ENCODE results near the gene SF3B4. TPM values are rescaled to one million over a fixed set of nuclear protein-coding genes. Genes with fewer than 3 reads are reported as not detected.
A peak's percentile ranks its signal among the peaks of the same experiment; 100 is the strongest.

SF3B4 gene
- total and polyA plus RNA-seq, 7 donors, result 7.8 to 51.1 (median 17.7) TPM

GRCh38 chr1:149936170-149936991 lies 8.8 kb upstream of the SF3B4 start, which contains the start of gene MTMR11:
Gene MTMR11, minus strand, starts transcription at chr1:149936879. Its CDS starts 232 bp downstream, at chr1:149936647.
- peak; percentile 80 for DNase-seq
- peaks cover 0 to 43% (median 37%) of the 10 kb centered on the region in 4 donors for H3K4me1 ChIP-seq
- H3K9me3 ChIP-seq, result no peaks in the 10 kb centered on the region

GRCh38 chr1:149934356-149934755 lies 6.8 kb upstream of the SF3B4 start:
- H3K9me3 ChIP-seq, result no peaks in the 10 kb centered on the region
- DNase-seq, result no peak
- intact Hi-C loops (cut with DNase I), result no loop called here

More at GRCh38 chr1:149936170-149936991, 8.8 kb upstream of the SF3B4 start, which contains the start of gene MTMR11:
- TF ChIP-seq CTCF (IDR thresholded peaks at IDR 0.05) (no peak), EP300 (IDR thresholded peaks at IDR 0.05) (no peak), POLR2A (IDR thresholded peaks at IDR 0.05) (peak in 1 of 2 donors; percentile 30), POLR2AphosphoS5 (IDR thresholded peaks at IDR 0.05) (peak; percentile 19 to 54 (median 45))
- Histone ChIP-seq H3K27ac (peak within 1 kb of the TSS; percentile 78 to 91 (median 82)), H3K27me3 (no peaks in the 10 kb centered on the region), H3K4me3 (peak within 1 kb of the TSS; percentile 56 to 69 (median 61)), H3K36me3 (peaks cover 0 to 24% (median 0%) of the 10 kb centered on the region in 4 donors)
- intact Hi-C loops (cut with DNase I), result no loop called here
- 7 to 46% methylated on average over 18 of the region's 18 CpGs for WGBS, 2 donors

GRCh38 chr1:149933208-149933607 lies 5.6 kb upstream of the SF3B4 start:
- TF ChIP-seq EP300 (IDR thresholded peaks at IDR 0.05) (no peak), CTCF (IDR thresholded peaks at IDR 0.05) (no peak), POLR2A (IDR thresholded peaks at IDR 0.05) (no peak)
- intact Hi-C loops (cut with DNase I), result no loop called here
- Histone ChIP-seq H3K27me3 (no peaks in the 10 kb centered on the region), H3K4me3 (no peak overlapping the region), H3K27ac (no peak overlapping the region), H3K36me3 (peaks cover 0 to 45% (median 4%) of the 10 kb centered on the region in 4 donors), H3K4me1 (peaks cover 0 to 36% (median 32%) of the 10 kb centered on the region in 4 donors), H3K9me3 (no peaks in the 10 kb centered on the region)
- DNase-seq, result no peak
- WGBS, 2 donors, result 88 to 93% methylated on average over 4 of the region's 4 CpGs

More at GRCh38 chr1:149934356-149934755, 6.8 kb upstream of the SF3B4 start:
- 78 to 83% methylated on average over 2 of the region's 2 CpGs for WGBS, 2 donors
- Histone ChIP-seq H3K36me3 (peaks cover 0 to 44% (median 4%) of the 10 kb centered on the region in 4 donors), H3K4me3 (no peak overlapping the region), H3K27me3 (no peaks in the 10 kb centered on the region), H3K27ac (no peak overlapping the region), H3K4me1 (peaks cover 0 to 37% (median 31%) of the 10 kb centered on the region in 4 donors)
- no peak for TF ChIP-seq POLR2AphosphoS5 (IDR thresholded peaks at IDR 0.05)
- no peak for TF ChIP-seq CTCF (IDR thresholded peaks at IDR 0.05)
- TF ChIP-seq EP300 (IDR thresholded peaks at IDR 0.05), result no peak
- no peak for TF ChIP-seq POLR2A (IDR thresholded peaks at IDR 0.05)

GRCh38 chr1:149932474-149932873 lies 4.9 kb upstream of the SF3B4 start:
- peaks cover 0 to 32% (median 29%) of the 10 kb centered on the region in 4 donors for H3K4me1 ChIP-seq
- WGBS, 2 donors, result 22 to 77% methylated on average over 8 of the region's 8 CpGs
- peaks cover 0 to 45% (median 4%) of the 10 kb centered on the region in 4 donors for H3K36me3 ChIP-seq
- H3K4me3 ChIP-seq, result no peak overlapping the region
- H3K9me3 ChIP-seq, result no peaks in the 10 kb centered on the region
- DNase-seq, result no peak
- intact Hi-C loops (cut with DNase I), result no loop called here
- H3K27ac ChIP-seq, result no peak overlapping the region
- no peaks in the 10 kb centered on the region for H3K27me3 ChIP-seq
- no peak for TF ChIP-seq CTCF (IDR thresholded peaks at IDR 0.05)
- no peak for TF ChIP-seq EP300 (IDR thresholded peaks at IDR 0.05)
- TF ChIP-seq POLR2AphosphoS5 (IDR thresholded peaks at IDR 0.05), result no peak
- TF ChIP-seq POLR2A (IDR thresholded peaks at IDR 0.05), result no peak

Measured in sigmoid colon (tissue), 7 donors.